Lung (tissue), 12 donors: ENCODE results near the gene EEIG1. TPM values are rescaled to one million over a fixed set of nuclear protein-coding genes. Genes with fewer than 3 reads are reported as not detected.

Experiments
- ATAC-seq: fragments of 200-7000 bp; cut with Tn5 transposase; one replicate; pipeline ENCODE4 v1.9.1; 2020; ENCODE audit warnings: moderate number of reproducible peaks; ENCODE audit not compliant: insufficient read depth, low FRiP score
- DNase-seq, 3 donors: peaks; one replicate each; pipeline ENCODE4 v3.0.0-alpha.2; 2013 to 2017
- H3K27ac ChIP-seq, 2 donors: one replicate each; pipeline ENCODE4 v1.5.1; 2013; ENCODE audit warnings: mild to moderate bottlenecking in 2 of 2, moderate library complexity in 2 of 2, control low read depth in 1 of 2, inconsistent platforms in 1 of 2, low read depth in 1 of 2, low read length in 1 of 2
- H3K27me3 ChIP-seq, 3 donors: one replicate each; pipeline ENCODE4 v1.5.1; 2013; ENCODE audit warnings: low read length in 2 of 3; ENCODE audit not compliant: control insufficient read depth in 3 of 3, insufficient read depth in 3 of 3
- H3K36me3 ChIP-seq, 4 donors: one replicate each; pipeline ENCODE4 v1.5.1; 2013; ENCODE audit warnings: low read length in 4 of 4, mild to moderate bottlenecking in 1 of 4, moderate library complexity in 1 of 4; ENCODE audit not compliant: control insufficient read depth in 4 of 4, insufficient read depth in 4 of 4
- H3K4me1 ChIP-seq, 5 donors: one replicate each; pipeline ENCODE4 v1.5.1; 2013; ENCODE audit warnings: low read length in 5 of 5, mild to moderate bottlenecking in 2 of 5, moderate library complexity in 1 of 5; ENCODE audit not compliant: control insufficient read depth in 5 of 5, insufficient read depth in 5 of 5
- H3K4me3 ChIP-seq: one replicate; pipeline ENCODE4 v1.5.1; 2013; ENCODE audit warnings: mild to moderate bottlenecking, control low read depth, moderate library complexity
- H3K9ac ChIP-seq, 2 donors: one replicate each; pipeline ENCODE4 v1.5.1; 2013; ENCODE audit warnings: low read length in 2 of 2, control low read depth in 1 of 2; ENCODE audit not compliant: insufficient read depth in 1 of 2
- H3K9me3 ChIP-seq, 4 donors: one replicate each; pipeline ENCODE4 v1.5.1; 2013; ENCODE audit warnings: low read length in 3 of 4, mild to moderate bottlenecking in 1 of 4, moderate library complexity in 1 of 4; ENCODE audit not compliant: control insufficient read depth in 4 of 4, insufficient read depth in 3 of 4
- WGBS, 2 donors: extraction: QIAGEN DNeasy Blood & Tissue Kit; methylation state at CpG; one replicate each; pipeline ENCODE4 v1.1.7; 2013; 5-methylcytosine and 5-hydroxymethylcytosine counted together
- polyA plus RNA-seq, 2 donors: library from polyadenylated mRNA; stranded (reverse); fragments of 200-250 nt; gene quantifications; one replicate each; pipeline ENCODE4 v1.2.1, GENCODE V29; 2013
- total RNA-seq, 2 donors: library from RNA; depleted of rRNA in 1 of 2; stranded (reverse); fragments of >200 nt in 1 of 2; gene quantifications; one replicate each; pipeline ENCODE4 v1.2.1, GENCODE V29; 2014 to 2021
- TF ChIP-seq, protein P1 (sequence below): IDR thresholded peaks from 2 replicates; pipeline ENCODE4 v1.5.1; 2012; ENCODE audit warnings: mild to moderate bottlenecking; ENCODE audit errors: control extremely low read depth, extremely low read depth
- donor health status: control.
- donor health status: control.
- donor health status: Bipolar disorder and iron deficiency.
- donor health status: healthy.
- donor health status: DM: yes; HTN: yes; CAD: no.

EEIG1 gene
- total and polyA plus RNA-seq, 4 donors, result 13.4 to 66.5 (median 32.7) TPM

DNA sequence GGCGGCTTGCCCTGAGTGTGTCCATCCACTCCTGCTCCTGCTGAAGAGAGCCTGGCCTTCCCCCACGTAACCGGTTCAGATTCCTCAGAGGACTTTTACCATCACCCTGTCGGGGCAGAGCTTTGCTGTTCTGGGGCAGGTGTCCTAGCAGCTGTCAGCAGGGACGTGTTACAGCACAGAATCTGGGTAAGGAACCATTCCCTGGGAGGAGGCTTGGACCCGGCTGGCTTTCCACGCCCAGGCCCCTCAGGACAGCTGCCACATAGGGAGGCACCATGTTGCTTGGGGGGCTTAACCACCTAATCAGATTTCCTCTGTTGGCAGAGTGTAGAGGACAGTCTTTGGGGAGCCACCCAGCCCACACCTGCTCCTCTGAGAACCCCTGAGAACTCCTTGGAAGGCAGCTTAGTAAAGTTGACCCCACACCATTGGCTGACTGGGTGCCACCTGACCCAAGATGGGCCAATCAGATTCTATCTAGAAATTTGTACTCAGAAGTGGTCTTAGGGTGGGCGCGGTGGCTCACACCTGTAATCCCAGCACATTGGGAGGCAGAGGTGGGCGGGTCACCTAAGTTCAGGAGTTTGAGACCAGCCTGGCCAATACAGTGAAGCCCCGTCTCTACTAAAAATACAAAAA, 23.3 kb upstream of the EEIG1 start:
- Histone ChIP-seq H3K9ac (no peak overlapping the region), H3K27ac (no peak overlapping the region), H3K9me3 (peaks cover 0 to 4% (median 0%) of the 10 kb centered on the region in 4 donors), H3K4me1 (peaks cover 0 to 16% (median 4%) of the 10 kb centered on the region in 5 donors), H3K36me3 (no peaks in the 10 kb centered on the region), H3K27me3 (no peaks in the 10 kb centered on the region), H3K4me3 (no peak overlapping the region)
- WGBS, 2 donors, result 93 to 97% methylated on average over 11 of the region's 11 CpGs
- ATAC-seq (no peak), DNase-seq (no peak)
- TF ChIP-seq, protein P1, sequence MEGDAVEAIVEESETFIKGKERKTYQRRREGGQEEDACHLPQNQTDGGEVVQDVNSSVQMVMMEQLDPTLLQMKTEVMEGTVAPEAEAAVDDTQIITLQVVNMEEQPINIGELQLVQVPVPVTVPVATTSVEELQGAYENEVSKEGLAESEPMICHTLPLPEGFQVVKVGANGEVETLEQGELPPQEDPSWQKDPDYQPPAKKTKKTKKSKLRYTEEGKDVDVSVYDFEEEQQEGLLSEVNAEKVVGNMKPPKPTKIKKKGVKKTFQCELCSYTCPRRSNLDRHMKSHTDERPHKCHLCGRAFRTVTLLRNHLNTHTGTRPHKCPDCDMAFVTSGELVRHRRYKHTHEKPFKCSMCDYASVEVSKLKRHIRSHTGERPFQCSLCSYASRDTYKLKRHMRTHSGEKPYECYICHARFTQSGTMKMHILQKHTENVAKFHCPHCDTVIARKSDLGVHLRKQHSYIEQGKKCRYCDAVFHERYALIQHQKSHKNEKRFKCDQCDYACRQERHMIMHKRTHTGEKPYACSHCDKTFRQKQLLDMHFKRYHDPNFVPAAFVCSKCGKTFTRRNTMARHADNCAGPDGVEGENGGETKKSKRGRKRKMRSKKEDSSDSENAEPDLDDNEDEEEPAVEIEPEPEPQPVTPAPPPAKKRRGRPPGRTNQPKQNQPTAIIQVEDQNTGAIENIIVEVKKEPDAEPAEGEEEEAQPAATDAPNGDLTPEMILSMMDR, result no peak

DNA sequence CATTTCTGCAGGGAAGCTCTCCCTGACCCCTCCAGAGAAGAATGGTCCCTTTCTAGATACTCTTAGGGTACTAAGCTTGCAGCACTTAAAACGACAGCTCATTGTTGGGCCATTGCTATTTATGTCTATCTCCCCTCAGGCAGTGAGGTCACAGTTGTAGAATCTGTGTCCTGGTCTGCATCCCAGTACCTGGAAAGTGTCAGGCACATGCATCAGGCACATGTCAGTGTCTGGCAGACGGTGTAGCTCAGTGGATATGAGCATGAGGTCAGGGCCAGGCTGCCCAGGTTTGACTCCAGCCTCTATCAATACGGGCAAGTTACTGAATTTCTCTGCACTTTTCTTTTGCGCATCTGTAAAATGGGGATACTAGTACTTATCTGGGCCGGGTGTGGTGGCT, 22.2 kb upstream of the EEIG1 start:
- WGBS, 2 donors, result 91 to 97% methylated on average over 5 of the region's 5 CpGs
- H3K4me3 ChIP-seq, result no peak overlapping the region
- no peaks in the 10 kb centered on the region for H3K27me3 ChIP-seq
- peaks cover 0 to 1% (median 0%) of the 10 kb centered on the region in 4 donors for H3K9me3 ChIP-seq
- H3K9ac ChIP-seq, result no peak overlapping the region
- TF ChIP-seq, protein P1, result no peak
- no peaks in the 10 kb centered on the region for H3K36me3 ChIP-seq
- no peak for ATAC-seq
- peak overlapping the region in 1 of 2 donors; percentile 35 for H3K27ac ChIP-seq
- no peak for DNase-seq
- H3K4me1 ChIP-seq, result peaks cover 0 to 16% (median 1%) of the 10 kb centered on the region in 5 donors

DNA sequence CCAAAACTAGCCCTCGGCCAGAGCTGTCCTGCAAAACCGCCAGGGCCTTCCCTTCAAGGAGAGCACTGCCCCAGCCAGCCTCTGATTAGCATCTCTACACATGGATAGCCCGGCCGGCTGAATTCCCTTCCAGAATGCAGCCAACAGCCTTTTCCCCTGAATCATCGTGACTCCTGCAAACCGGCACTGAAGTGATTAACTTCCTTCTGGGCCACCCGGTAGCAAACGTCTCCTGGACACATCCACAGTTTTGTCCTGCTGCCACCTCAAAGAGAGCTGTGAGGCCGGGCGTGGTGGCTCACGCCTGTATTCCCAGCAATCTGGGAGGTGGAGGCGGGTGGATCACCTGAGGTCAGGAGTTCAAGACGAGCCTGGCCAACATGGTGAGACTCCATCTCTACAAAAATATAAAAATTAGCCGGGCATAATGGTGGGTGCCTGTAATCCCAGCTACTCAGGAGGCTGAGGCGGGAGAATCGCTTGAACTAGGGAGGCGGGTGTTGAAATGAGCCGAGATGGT, 21.1 kb upstream of the EEIG1 start:
- 58 to 69% methylated on average over 18 of the region's 18 CpGs for WGBS, 2 donors
- no peak overlapping the region for H3K27ac ChIP-seq
- ATAC-seq, result no peak

More for the DNA sequence above, 21.1 kb upstream of the EEIG1 start:
- TF ChIP-seq, protein P1, result no peak
- peak in 1 of 3 donors; percentile 35 for DNase-seq
- Histone ChIP-seq H3K9me3 (no peaks in the 10 kb centered on the region), H3K9ac (no peak overlapping the region), H3K4me1 (peaks cover 0 to 9% (median 0%) of the 10 kb centered on the region in 5 donors), H3K4me3 (no peak overlapping the region), H3K36me3 (no peaks in the 10 kb centered on the region), H3K27me3 (no peaks in the 10 kb centered on the region)
